NK-92 treated with Interleukin-12 subunit alpha and Interleukin-12 subunit beta, amount 100 ng/mL, for 24 hours (cell line): ENCODE measurements around the gene FAM169A.
"Not testable (repeated sequence)": the region's sequence is repeated elsewhere in the genome, so short reads cannot be mapped to it uniquely, and the experiment has no call there.

Experiments
- DNase-seq: peaks from one replicate; lab custom pipeline; 2025; lab: John Stamatoyannopoulos, UW

Gene FAM169A

GRCh38 chr5:74801197-74801596 is 65.0 kb downstream of the FAM169A start:
- DNase-seq = no peak

GRCh38 chr5:74798977-74799911 is 66.9 kb downstream of the FAM169A start:
- no peak for DNase-seq

- not testable (repeated sequence) for DNase-seq
These were observed 74.5 kb downstream of the FAM169A start for GRCh38 chr5:74791669-74792068.

GRCh38 chr5:74787424-74787823 is 78.8 kb downstream of the FAM169A start:
- no peak for DNase-seq

- no peak for DNase-seq
These were observed 79.3 kb downstream of the FAM169A start for GRCh38 chr5:74786851-74787250.

- no peak for DNase-seq
These were observed 87.6 kb downstream of the FAM169A start for GRCh38 chr5:74778609-74779008.

- no peak for DNase-seq
These were observed 93.8 kb downstream of the FAM169A start for GRCh38 chr5:74772359-74772758.

- no peak for DNase-seq
These were observed 98.6 kb downstream of the FAM169A start for GRCh38 chr5:74767579-74767913.

GRCh38 chr5:74766849-74767578 is 99.2 kb downstream of the FAM169A start, which contains the start of the genes GFM2 and NSA2:
Gene GFM2 (minus strand): TSS chr5:74767117. CDS start chr5:74763742, 3,375 bp downstream.
Gene NSA2 (plus strand): TSS chr5:74767249. CDS start chr5:74767361, 112 bp downstream.
- DNase-seq = peak; percentile 77

- DNase-seq = no peak
These were observed 99.8 kb downstream of the FAM169A start for GRCh38 chr5:74766418-74766848.

- no peak for DNase-seq
These were observed 100.3 kb downstream of the FAM169A start for GRCh38 chr5:74765929-74766328.

GRCh38 chr5:74765201-74765600 is 101.0 kb downstream of the FAM169A start:
- DNase-seq = no peak

- DNase-seq = no peak
These were observed 102.7 kb downstream of the FAM169A start for GRCh38 chr5:74763504-74763903.

- no peak for DNase-seq
These were observed 103.6 kb downstream of the FAM169A start for GRCh38 chr5:74762599-74762998.

GRCh38 chr5:74761241-74761640 is 104.9 kb downstream of the FAM169A start:
- DNase-seq = no peak

- not testable (repeated sequence) for DNase-seq
These were observed 117.4 kb downstream of the FAM169A start for GRCh38 chr5:74748742-74749141.

- no peak for DNase-seq
These were observed 127.8 kb downstream of the FAM169A start for GRCh38 chr5:74738406-74738805.

- no peak for DNase-seq
These were observed 129.4 kb downstream of the FAM169A start for GRCh38 chr5:74736759-74737158.
